Measurements from ENCODE around the gene ELP5. TPM values are rescaled to one million over a fixed set of nuclear protein-coding genes. Genes with fewer than 3 reads are reported as not detected.

ELP5 gene
- total and polyA plus RNA-seq, 2 of the 4 experiments (the other 2 are of a cell fraction), result 39.3 to 46.6 TPM

- H3K18ac ChIP-seq (ENCODE audit: low read depth, low read length), result no peak overlapping the region
- peak overlapping the region; percentile 43 for H3K4ac ChIP-seq (ENCODE audit: low read depth, low read length)
- H4K20me1 ChIP-seq (ENCODE audit: insufficient read depth, low read length), result peaks cover 9% of the 10 kb centered on the region; the same call in 1 of the 2 replicates
- BruUV-seq (replicated peaks), result no TSS peak
- no peak overlapping the region for H4K91ac ChIP-seq (ENCODE audit: insufficient read depth, low read depth, low read length)
- H2BK15ac ChIP-seq (ENCODE audit: low read depth, low read length), result no peak overlapping the region
- H3K4me2 ChIP-seq (ENCODE audit: low read depth, low read length), result peak overlapping the region; percentile 91
- no peak for TF ChIP-seq CHD1 (IDR thresholded peaks at IDR 0.05; ENCODE audit: low read depth, low read length)
- no peak for TF ChIP-seq SMC3 (IDR thresholded peaks at IDR 0.05; ENCODE audit: low read depth, low read length)
- TF ChIP-seq NFE2L2 (IDR thresholded peaks at IDR 0.05; ENCODE audit: low read depth, low read length), result no peak
- TF ChIP-seq ELK1 (IDR thresholded peaks at IDR 0.05; ENCODE audit: borderline replicate concordance, low read depth, low read length), result no peak
- TF ChIP-seq POLR2A (IDR thresholded peaks at IDR 0.05; ENCODE audit: low read depth, low read length), result no peak
- TF ChIP-seq MAZ (IDR thresholded peaks at IDR 0.05; ENCODE audit: borderline replicate concordance, low read depth, low read length), result no peak
- no peak for TF ChIP-seq FOS (IDR thresholded peaks at IDR 0.05; ENCODE audit: low read depth, low read length)
- TF ChIP-seq CEBPB (IDR thresholded peaks at IDR 0.05; ENCODE audit: low read depth, low read length), result no peak
- TF ChIP-seq RFX5 (IDR thresholded peaks at IDR 0.05; ENCODE audit: low read depth, low read length), result no peak
- TF ChIP-seq, protein P1, sequence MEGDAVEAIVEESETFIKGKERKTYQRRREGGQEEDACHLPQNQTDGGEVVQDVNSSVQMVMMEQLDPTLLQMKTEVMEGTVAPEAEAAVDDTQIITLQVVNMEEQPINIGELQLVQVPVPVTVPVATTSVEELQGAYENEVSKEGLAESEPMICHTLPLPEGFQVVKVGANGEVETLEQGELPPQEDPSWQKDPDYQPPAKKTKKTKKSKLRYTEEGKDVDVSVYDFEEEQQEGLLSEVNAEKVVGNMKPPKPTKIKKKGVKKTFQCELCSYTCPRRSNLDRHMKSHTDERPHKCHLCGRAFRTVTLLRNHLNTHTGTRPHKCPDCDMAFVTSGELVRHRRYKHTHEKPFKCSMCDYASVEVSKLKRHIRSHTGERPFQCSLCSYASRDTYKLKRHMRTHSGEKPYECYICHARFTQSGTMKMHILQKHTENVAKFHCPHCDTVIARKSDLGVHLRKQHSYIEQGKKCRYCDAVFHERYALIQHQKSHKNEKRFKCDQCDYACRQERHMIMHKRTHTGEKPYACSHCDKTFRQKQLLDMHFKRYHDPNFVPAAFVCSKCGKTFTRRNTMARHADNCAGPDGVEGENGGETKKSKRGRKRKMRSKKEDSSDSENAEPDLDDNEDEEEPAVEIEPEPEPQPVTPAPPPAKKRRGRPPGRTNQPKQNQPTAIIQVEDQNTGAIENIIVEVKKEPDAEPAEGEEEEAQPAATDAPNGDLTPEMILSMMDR (conservative IDR thresholded peaks at IDR 0.05; ENCODE audit: low read depth, low read length), result no peak
- no peak for TF ChIP-seq RCOR1 (IDR thresholded peaks at IDR 0.05; ENCODE audit: insufficient replicate concordance, low read length)
- peak overlapping the region; percentile 64; the same call in 1 of the 2 replicates for H3K14ac ChIP-seq (replicated peaks; ENCODE audit: low read depth, low read length)
- no peak overlapping the region for H2BK20ac ChIP-seq (ENCODE audit: low read depth, low read length)
- POLR2A ChIA-PET (ENCODE audit: unreplicated experiment), result no interaction called here
- intact Hi-C loops (cut with micrococcal nuclease) (no loop called here), in situ Hi-C loops (cut with MboI; ENCODE audit: low sequenced_read_pairs) (no loop called here), dilution Hi-C loops (cut with HindIII; ENCODE audit: low sequenced_read_pairs, unreplicated experiment) (no loop called here)
- H3K4me3 ChIP-seq (ENCODE audit: insufficient read depth, low read depth, low read length), result peak overlapping the region; percentile 71
- CTCF ChIA-PET, result no interaction called here
- H4K8ac ChIP-seq (ENCODE audit: low read depth in 2 of 2, low read length in 2 of 2), result peak overlapping the region; percentile 63 to 90; a peak in 3 of 4 replicates
- no peaks in the 10 kb centered on the region for H3K9me3 ChIP-seq (ENCODE audit: control insufficient read depth, insufficient read depth, low read length)
- ATAC-seq (ENCODE audit: low read depth), result no peak
- no peak overlapping the region for H2AK9ac ChIP-seq (replicated peaks; ENCODE audit: low read depth, low read length, poor library complexity)
- peak overlapping the region; percentile 78; the same call in 1 of the 2 replicates for H3K9ac ChIP-seq (ENCODE audit: low read depth, low read length)
- peaks cover 7 to 44% of the 10 kb centered on the region in 2 experiments; a peak in 3 of 4 replicates for H3K79me1 ChIP-seq (ENCODE audit: low read depth in 1 of 2, low read length in 2 of 2)
- WGBS, 2 experiments (ENCODE audit: extremely low coverage in 2 of 2, insufficient read length in 1 of 2), result 67% methylated on average over 1 of the region's 5 CpGs; no CpG with 5 or more reads in 1 of the 2 experiments
- H3K27me3 ChIP-seq (ENCODE audit: control insufficient read depth, insufficient read depth, low read length), result no peaks in the 10 kb centered on the region
- H2AK5ac ChIP-seq (ENCODE audit: low read depth, low read length), result peak overlapping the region; percentile 35; the same call in 1 of the 2 replicates
- H4K5ac ChIP-seq (ENCODE audit: low read depth, low read length), result no peak overlapping the region
- DNase-seq, result no peak
- peak overlapping the region; percentile 84; the same call in 1 of the 2 replicates for H3K56ac ChIP-seq (ENCODE audit: extremely low read depth, insufficient read depth, low read length)
- H2BK5ac ChIP-seq (ENCODE audit: low read depth, low read length, poor library complexity, severe bottlenecking), result peak overlapping the region; percentile 94
- peaks cover 19% of the 10 kb centered on the region for H3K36me3 ChIP-seq (ENCODE audit: control insufficient read depth, insufficient read depth, low read length)
- H3K4me1 ChIP-seq (ENCODE audit: control insufficient read depth, insufficient read depth, low read length), result peaks cover 8% of the 10 kb centered on the region
- H3K27ac ChIP-seq (ENCODE audit: insufficient read depth, low read length), result no peak overlapping the region
- H3K9me1 ChIP-seq (ENCODE audit: insufficient read depth, low read length), result peaks cover 10% of the 10 kb centered on the region
- no peak overlapping the region for H2BK120ac ChIP-seq (ENCODE audit: low read depth, low read length)
- H2AFZ ChIP-seq (replicated peaks; ENCODE audit: low read length, poor library complexity), result no peak overlapping the region
- H3K23ac ChIP-seq (ENCODE audit: low read depth, low read length), result peak overlapping the region; percentile 83
These were observed 1.1 kb downstream of the ELP5 start for GRCh38 chr17:7253082-7253481.
